NCI-H187 treated with DMSO at 0.1 percent for 48 hours (cell line): ENCODE data around the gene ACAA1.
"Not testable (repeated sequence)": the region's sequence is repeated elsewhere in the genome, so short reads cannot be mapped to it uniquely, and the experiment has no call there.

Experiments used
- DNase-seq: peaks from one replicate; lab custom pipeline; 2025; lab: John Stamatoyannopoulos, UW

ACAA1 gene

GRCh38 chr3:38101811-38102443 is 35.0 kb downstream of the ACAA1 start:
- no peak for DNase-seq

- no peak for DNase-seq
Observed at GRCh38 chr3:38100498-38100897, 36.4 kb downstream of the ACAA1 start.

- DNase-seq: no peak
Observed at GRCh38 chr3:38099518-38099917, 37.4 kb downstream of the ACAA1 start.

- no peak for DNase-seq
Observed at GRCh38 chr3:38098376-38098723, 38.6 kb downstream of the ACAA1 start.

DNA sequence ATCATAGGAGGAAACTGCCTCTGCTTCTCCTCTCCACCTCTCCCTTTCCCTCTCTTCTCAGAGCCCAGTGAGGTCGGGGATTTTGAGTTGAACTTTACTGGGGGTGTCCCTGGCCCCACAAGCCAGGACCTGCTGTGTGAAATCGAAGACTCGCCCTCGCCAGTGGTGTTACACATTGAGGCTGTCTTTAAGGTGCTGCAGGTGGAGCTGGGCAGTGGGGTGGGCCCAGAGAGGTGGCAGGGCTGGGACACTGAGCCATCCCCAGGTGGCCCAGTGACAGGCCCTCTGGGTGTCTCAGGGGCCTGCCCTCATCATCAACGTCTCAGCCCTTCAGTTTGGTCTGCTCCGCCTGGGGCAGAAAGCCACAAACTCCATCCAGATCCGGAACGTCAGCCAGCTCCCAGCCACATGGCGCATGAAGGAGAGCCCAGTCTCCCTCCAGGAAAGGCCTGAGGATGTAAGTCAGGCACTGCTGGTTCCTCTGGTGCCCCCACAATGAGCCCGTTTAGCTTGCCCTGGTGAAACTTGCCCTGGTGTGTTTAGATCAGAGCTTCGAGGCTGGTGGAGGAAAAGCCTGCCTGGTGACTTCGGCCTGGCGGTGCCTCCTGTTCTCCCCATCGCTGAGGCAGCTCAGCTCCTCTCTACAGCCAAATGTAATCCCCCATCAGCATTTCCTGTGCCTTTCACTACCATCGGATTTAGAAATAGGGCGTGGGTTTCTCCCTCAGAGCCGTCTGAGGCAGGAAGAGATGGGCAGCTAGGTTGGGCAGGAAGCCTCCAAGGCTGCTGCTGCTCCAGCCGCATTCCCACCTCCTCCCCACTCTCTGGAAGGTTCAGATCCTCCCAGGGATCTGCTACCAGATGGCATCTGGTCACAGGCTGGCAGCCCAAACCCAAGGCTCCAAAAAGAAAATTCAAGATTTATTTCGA is 39.2 kb downstream of the ACAA1 start:
- no peak for DNase-seq

DNA sequence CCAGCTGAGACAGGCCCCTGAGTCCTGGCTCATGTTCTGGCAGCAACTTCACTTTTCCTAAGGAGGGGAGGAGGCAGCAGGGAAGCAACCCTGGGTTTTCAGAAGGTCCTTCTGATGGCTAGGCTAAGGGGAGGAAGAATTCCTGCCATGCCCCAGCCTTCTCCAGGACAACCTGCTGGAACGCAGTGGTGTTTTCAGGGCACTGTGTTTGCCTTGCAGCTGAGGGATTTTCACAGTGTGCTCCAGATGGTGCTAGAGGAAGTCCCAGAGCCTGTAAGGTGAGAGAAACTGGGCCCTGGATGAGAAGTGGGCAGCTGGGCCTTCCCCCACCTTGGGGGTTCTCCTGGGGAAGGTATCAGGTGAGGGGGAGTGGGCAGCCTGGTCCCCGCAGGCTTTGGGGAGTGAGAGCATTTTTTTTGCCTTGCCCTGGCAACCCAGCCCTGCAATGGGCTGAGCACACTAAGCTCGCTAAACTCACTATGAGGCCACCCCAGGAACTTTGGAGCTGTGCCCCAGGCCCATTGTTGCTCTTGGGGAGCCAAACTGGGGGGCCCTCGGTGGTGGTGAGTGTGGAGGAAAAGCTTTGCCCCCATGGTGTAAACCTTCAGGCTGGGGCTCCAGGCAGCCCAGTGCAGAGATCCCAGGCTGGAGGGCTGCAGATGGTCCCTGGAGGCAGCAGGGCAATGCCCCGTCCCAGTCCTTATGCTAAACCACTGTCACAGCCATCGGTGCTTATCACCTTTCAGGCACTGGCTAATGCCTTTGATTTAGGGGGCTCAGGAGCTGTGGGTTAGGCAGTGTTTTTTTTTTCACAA is 41.1 kb downstream of the ACAA1 start:
- DNase-seq: no peak

- DNase-seq: no peak
Observed at GRCh38 chr3:38094999-38095398, 41.9 kb downstream of the ACAA1 start.

GRCh38 chr3:38090453-38090852 is 46.5 kb downstream of the ACAA1 start:
- DNase-seq: no peak

- no peak for DNase-seq
Observed at GRCh38 chr3:38089163-38089562, 47.8 kb downstream of the ACAA1 start.

GRCh38 chr3:38088126-38089078 is 48.5 kb downstream of the ACAA1 start:
- DNase-seq: no peak

- DNase-seq: not testable (repeated sequence)
Observed at GRCh38 chr3:38087278-38087677, 49.6 kb downstream of the ACAA1 start.

DNA sequence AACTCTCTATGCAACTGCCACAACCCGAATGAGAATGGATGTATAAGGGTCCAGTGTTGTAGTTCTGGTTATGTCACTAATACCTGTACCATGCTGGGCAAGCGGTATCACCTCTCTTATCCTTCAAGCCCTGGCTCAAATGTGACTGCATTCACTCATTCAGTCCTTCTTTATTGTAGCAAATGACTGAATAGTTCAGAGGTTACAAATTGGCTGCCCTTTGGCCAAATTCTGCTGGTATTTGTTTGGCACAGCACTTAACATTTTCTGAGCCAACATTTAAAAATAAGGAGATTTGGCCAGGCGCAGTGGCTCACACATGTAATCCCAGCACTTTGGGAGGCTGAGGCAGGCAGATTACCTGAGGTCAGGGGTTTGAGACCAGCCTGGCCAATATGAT is 50.4 kb downstream of the ACAA1 start:
- DNase-seq: no peak

DNA sequence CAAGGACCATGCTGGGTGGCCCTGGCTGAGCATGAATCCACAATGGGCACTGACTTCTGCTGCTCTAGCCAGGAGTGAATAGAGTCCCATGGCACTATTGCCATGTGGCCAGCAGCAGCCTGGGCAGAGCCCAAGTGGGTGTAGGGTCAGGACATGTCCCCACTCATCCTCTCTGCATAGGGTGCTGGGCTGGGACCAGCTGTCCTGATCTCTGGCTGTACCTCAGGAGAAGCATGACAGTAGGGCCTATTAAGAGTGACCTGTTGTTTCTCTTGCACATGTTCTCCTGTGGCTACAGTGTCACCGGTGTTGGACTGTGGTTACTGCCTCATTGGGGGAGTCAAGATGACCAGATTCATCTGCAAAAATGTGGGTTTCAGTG is 51.0 kb downstream of the ACAA1 start:
- DNase-seq: no peak

- DNase-seq: no peak
Observed at GRCh38 chr3:38085311-38085942, 51.5 kb downstream of the ACAA1 start.

DNA sequence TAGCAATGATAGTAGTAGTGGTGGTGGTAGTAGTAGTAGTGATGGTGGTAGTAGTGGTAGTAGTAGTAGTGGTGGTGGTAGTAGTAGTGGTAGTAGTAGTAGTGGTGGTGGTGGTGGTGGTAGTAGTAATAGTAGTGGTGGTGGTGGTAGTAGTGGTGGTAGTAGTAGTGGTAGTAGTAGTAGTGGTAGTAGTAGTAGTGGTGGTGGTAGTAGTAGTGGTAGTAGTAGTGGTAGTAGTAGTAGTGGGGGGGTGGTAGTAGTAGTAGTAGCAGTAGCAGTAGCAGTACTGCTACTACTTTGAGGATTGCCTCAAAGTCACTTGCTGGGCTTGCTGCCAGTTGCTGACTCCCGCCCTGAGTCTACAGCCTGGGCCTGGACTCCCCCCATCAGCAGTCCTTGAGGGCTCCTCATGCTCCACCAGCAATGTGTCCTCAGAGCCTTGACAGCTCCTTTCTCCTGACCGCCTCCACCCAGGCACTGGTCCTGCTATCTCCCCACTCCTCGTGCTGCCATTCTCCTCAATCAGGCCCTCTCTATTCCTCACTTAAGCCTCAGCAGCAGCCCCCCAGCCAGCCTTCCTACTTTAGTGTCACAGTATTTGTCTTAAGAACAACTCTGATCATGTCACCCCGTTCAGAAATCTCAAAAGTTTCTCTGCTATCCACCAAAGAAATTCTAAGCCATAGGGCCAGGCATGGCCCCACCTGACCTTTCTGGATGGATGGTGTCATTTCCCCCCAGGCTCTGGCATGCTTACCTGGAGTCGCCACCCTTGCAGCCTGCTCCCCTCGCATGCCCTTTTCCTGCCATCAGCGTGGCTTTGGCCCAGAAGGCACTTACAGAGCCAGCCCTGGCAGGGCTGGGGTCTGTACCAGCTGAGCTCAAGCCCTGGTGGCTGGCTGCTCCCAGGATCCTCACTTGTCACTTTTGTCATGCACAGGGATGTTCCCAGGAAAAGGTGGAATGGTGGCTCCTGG is 52.3 kb downstream of the ACAA1 start:
- DNase-seq: no peak

DNA sequence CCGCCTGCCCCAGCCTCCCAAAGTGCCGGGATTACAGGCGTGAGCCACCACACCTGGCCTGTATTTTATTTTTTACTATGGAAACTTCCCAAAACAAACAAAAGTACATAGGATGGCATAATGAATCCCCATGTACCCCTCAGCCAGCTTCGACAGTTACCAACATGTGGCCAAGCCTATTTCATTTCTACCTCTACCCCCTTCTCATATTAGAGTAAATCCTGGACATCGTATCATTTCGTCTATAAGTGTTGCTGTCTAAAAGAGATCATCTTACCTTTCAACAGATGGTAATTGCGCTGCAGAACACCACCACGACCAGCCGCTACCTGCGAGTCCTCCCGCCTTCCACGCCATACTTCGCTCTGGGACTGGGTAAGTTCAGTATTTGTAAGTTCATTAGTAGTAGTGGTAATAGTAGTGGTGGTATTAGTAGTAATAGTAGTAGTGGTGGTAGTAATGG is 53.0 kb downstream of the ACAA1 start:
- no peak for DNase-seq

GRCh38 chr3:38083254-38083653 is 53.7 kb downstream of the ACAA1 start:
- not testable (repeated sequence) for DNase-seq

DNA sequence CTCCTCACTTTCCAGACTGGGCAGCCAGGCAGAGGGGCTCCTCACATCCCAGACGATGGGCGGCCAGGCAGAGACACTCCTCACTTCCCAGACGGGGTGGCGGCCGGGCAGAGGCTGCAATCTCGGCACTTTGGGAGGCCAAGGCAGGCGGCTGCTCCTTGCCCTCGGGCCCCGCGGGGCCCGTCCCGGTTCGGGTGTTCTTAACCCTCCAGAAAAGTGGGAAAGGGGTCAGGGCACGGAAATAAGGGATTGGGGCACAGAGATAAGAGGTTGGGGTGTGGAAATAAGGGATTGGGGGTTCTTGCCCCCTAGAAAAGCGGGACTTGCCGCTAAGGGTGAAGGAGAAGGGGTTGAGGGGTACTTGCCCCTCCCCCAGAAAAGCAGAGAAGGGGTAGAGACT is 54.6 kb downstream of the ACAA1 start:
- DNase-seq: not testable (repeated sequence)

GRCh38 chr3:38077073-38077472 is 59.9 kb downstream of the ACAA1 start:
- not testable (repeated sequence) for DNase-seq
